ENCODE measurements around the gene MANF. TPM values are rescaled to one million over a fixed set of nuclear protein-coding genes. Genes with fewer than 3 reads are reported as not detected.
A peak's percentile ranks its signal among the peaks of the same experiment; 100 is the strongest.

Gene MANF
- total RNA-seq, 2 experiments from 2014 or later: 143 to 149 TPM

- POLR2A ChIA-PET: interaction anchor here (1.2 to 4.6 kb wide), 2 partner anchors 11 to 14 kb away, joined by 3 to 30 read pairs; partner anchors contain the start of gene MANF
- Mint-ChIP-seq H3K9me3 (no peaks in the 10 kb centered on the region), H3K4me1 (peaks cover 53% of the 10 kb centered on the region), H3K36me3 (ENCODE audit: low read depth) (peaks cover 61% of the 10 kb centered on the region), H3K4me3 (no peak overlapping the region), H3K27me3 (no peaks in the 10 kb centered on the region), H3K27ac (peak overlapping the region; percentile 61)
- CTCF ChIA-PET: no interaction called here
- no peak for DNase-seq
Measured at GRCh38 chr3:51395493-51396213, 10.6 kb downstream of the MANF start.

- Mint-ChIP-seq H3K4me3 (no peak overlapping the region), H3K27me3 (no peaks in the 10 kb centered on the region), H3K4me1 (peaks cover 50% of the 10 kb centered on the region), H3K27ac (peak overlapping the region; percentile 61), H3K36me3 (ENCODE audit: low read depth) (peaks cover 66% of the 10 kb centered on the region), H3K9me3 (no peaks in the 10 kb centered on the region)
- DNase-seq: no peak
- POLR2A ChIA-PET: interaction anchor here (1.2 to 4.6 kb wide), 3 partner anchors 11 to 14 kb away, joined by 3 to 30 read pairs (median 4); partner anchors contain the start of gene MANF
- CTCF ChIA-PET: no interaction called here
Measured at GRCh38 chr3:51396401-51396800, 11.3 kb downstream of the MANF start.

GRCh38 chr3:51397392-51397791, 12.3 kb downstream of the MANF start:
- Mint-ChIP-seq H3K36me3 (ENCODE audit: low read depth) (peaks cover 66% of the 10 kb centered on the region), H3K27me3 (no peaks in the 10 kb centered on the region), H3K9me3 (no peaks in the 10 kb centered on the region), H3K4me1 (peaks cover 45% of the 10 kb centered on the region), H3K4me3 (no peak overlapping the region), H3K27ac (peak overlapping the region; percentile 61)
- ChIA-PET CTCF (no interaction called here), POLR2A (interaction anchor here (2.0 kb wide), 1 partner anchor 12 kb away, joined by 4 read pairs; no protein-coding TSS in a partner anchor)
- DNase-seq: no peak

GRCh38 chr3:51398595-51399310, 13.7 kb downstream of the MANF start:
- ChIA-PET POLR2A (interaction anchor here (2.0 kb wide), 1 partner anchor 13 kb away, joined by 4 read pairs; no protein-coding TSS in a partner anchor), CTCF (interaction anchor here (0.5 kb wide), 1 partner anchor 9 kb away, joined by 3 read pairs; no protein-coding TSS in a partner anchor)
- Mint-ChIP-seq H3K9me3 (no peaks in the 10 kb centered on the region), H3K4me3 (no peak overlapping the region), H3K27me3 (no peaks in the 10 kb centered on the region), H3K27ac (no peak overlapping the region), H3K4me1 (peaks cover 33% of the 10 kb centered on the region), H3K36me3 (ENCODE audit: low read depth) (peaks cover 61% of the 10 kb centered on the region)
- no peak for DNase-seq

- H3K4me3 Mint-ChIP-seq: no peak overlapping the region
- ChIA-PET POLR2A (interaction anchor here (0.8 kb wide), 1 partner anchor 10 kb away, joined by 4 read pairs; no protein-coding TSS in a partner anchor), CTCF (interaction anchor here (1.5 kb wide), 1 partner anchor 35 kb away, joined by 4 read pairs; no protein-coding TSS in a partner anchor)
- no peak overlapping the region for H3K27ac Mint-ChIP-seq
- peaks cover 50% of the 10 kb centered on the region for H3K36me3 Mint-ChIP-seq (ENCODE audit: low read depth)
- peaks cover 22% of the 10 kb centered on the region for H3K4me1 Mint-ChIP-seq
- no peaks in the 10 kb centered on the region for H3K9me3 Mint-ChIP-seq
- DNase-seq: no peak
- H3K27me3 Mint-ChIP-seq: no peaks in the 10 kb centered on the region
Measured at GRCh38 chr3:51400166-51400565, 15.1 kb downstream of the MANF start.

GRCh38 chr3:51401735-51402134, 16.6 kb downstream of the MANF start:
- CTCF ChIA-PET: no interaction called here
- H3K27me3 Mint-ChIP-seq: no peaks in the 10 kb centered on the region
- no peak for DNase-seq
- H3K27ac Mint-ChIP-seq: no peak overlapping the region
- POLR2A ChIA-PET: interaction anchor here (1.3 kb wide), 1 partner anchor 269 kb away, joined by 3 read pairs; no protein-coding TSS in a partner anchor
- no peak overlapping the region for H3K4me3 Mint-ChIP-seq
- H3K4me1 Mint-ChIP-seq: peaks cover 10% of the 10 kb centered on the region
- H3K9me3 Mint-ChIP-seq: no peaks in the 10 kb centered on the region
- H3K36me3 Mint-ChIP-seq (ENCODE audit: low read depth): peaks cover 44% of the 10 kb centered on the region

GRCh38 chr3:51403675-51404074, 18.6 kb downstream of the MANF start:
- H3K9me3 Mint-ChIP-seq: no peaks in the 10 kb centered on the region
- ChIA-PET POLR2A (interaction anchor here (0.6 kb wide), 1 partner anchor 79 kb away, joined by 3 read pairs; no protein-coding TSS in a partner anchor), CTCF (interaction anchor here (1.2 kb wide), 1 partner anchor 14 kb away, joined by 3 read pairs; no protein-coding TSS in a partner anchor)
- H3K27ac Mint-ChIP-seq: peak overlapping the region; percentile 49
- peaks cover 8% of the 10 kb centered on the region for H3K4me1 Mint-ChIP-seq
- peaks cover 42% of the 10 kb centered on the region for H3K36me3 Mint-ChIP-seq (ENCODE audit: low read depth)
- no peak for DNase-seq
- no peaks in the 10 kb centered on the region for H3K27me3 Mint-ChIP-seq
- no peak overlapping the region for H3K4me3 Mint-ChIP-seq

GRCh38 chr3:51408021-51408420, 22.9 kb downstream of the MANF start:
- no peak for DNase-seq
- H3K4me3 Mint-ChIP-seq: no peak overlapping the region
- ChIA-PET CTCF (interaction anchor here (0.6 to 1.2 kb wide), 3 partner anchors 9 to 27 kb away, joined by 3 to 6 read pairs (median 3); no protein-coding TSS in a partner anchor), POLR2A (interaction anchor here (0.9 to 1.3 kb wide), 2 partner anchors 91 to 278 kb away, joined by 3 to 4 read pairs; no protein-coding TSS in a partner anchor)
- H3K4me1 Mint-ChIP-seq: peaks cover 6% of the 10 kb centered on the region
- no peaks in the 10 kb centered on the region for H3K27me3 Mint-ChIP-seq
- H3K27ac Mint-ChIP-seq: no peak overlapping the region
- peaks cover 47% of the 10 kb centered on the region for H3K36me3 Mint-ChIP-seq (ENCODE audit: low read depth)
- H3K9me3 Mint-ChIP-seq: no peaks in the 10 kb centered on the region

GRCh38 chr3:51408813-51409212, 23.7 kb downstream of the MANF start:
- POLR2A ChIA-PET: interaction anchor here (0.9 to 1.3 kb wide), 2 partner anchors 90 to 277 kb away, joined by 3 to 4 read pairs; no protein-coding TSS in a partner anchor
- Mint-ChIP-seq H3K27ac (no peak overlapping the region), H3K36me3 (ENCODE audit: low read depth) (peaks cover 48% of the 10 kb centered on the region)

GRCh38 chr3:51422211-51422610, 37.1 kb downstream of the MANF start:
- H3K4me1 Mint-ChIP-seq: peaks cover 6% of the 10 kb centered on the region
- H3K27ac Mint-ChIP-seq: peak overlapping the region; percentile 38
- ChIA-PET POLR2A (no interaction called here), CTCF (interaction anchor here (0.8 to 1.6 kb wide), 2 partner anchors 12 to 18 kb away, joined by 3 to 4 read pairs; no protein-coding TSS in a partner anchor)
- H3K9me3 Mint-ChIP-seq: no peaks in the 10 kb centered on the region
- no peaks in the 10 kb centered on the region for H3K27me3 Mint-ChIP-seq
- no peak overlapping the region for H3K4me3 Mint-ChIP-seq
- DNase-seq: no peak
- H3K36me3 Mint-ChIP-seq (ENCODE audit: low read depth): peaks cover 48% of the 10 kb centered on the region

More at GRCh38 chr3:51408813-51409212, 23.7 kb downstream of the MANF start:
- no peaks in the 10 kb centered on the region for H3K9me3 Mint-ChIP-seq
- no peaks in the 10 kb centered on the region for H3K27me3 Mint-ChIP-seq
- CTCF ChIA-PET: no interaction called here
- no peak for DNase-seq
- no peak overlapping the region for H3K4me3 Mint-ChIP-seq
- peaks cover 4% of the 10 kb centered on the region for H3K4me1 Mint-ChIP-seq

- no peak overlapping the region for H3K4me3 Mint-ChIP-seq
- ChIA-PET CTCF (interaction anchor here (1.2 kb wide), 1 partner anchor 38 kb away, joined by 3 read pairs; no protein-coding TSS in a partner anchor), POLR2A (interaction anchor here (1.1 kb wide), 1 partner anchor 72 kb away, joined by 3 read pairs; no protein-coding TSS in a partner anchor)
- H3K36me3 Mint-ChIP-seq (ENCODE audit: low read depth): peaks cover 37% of the 10 kb centered on the region
- peaks cover 6% of the 10 kb centered on the region for H3K4me1 Mint-ChIP-seq
- no peaks in the 10 kb centered on the region for H3K27me3 Mint-ChIP-seq
- no peak overlapping the region for H3K27ac Mint-ChIP-seq
- H3K9me3 Mint-ChIP-seq: no peaks in the 10 kb centered on the region
- no peak for DNase-seq
Measured at GRCh38 chr3:51426921-51427320, 41.8 kb downstream of the MANF start.

GRCh38 chr3:51429138-51429537, 44.0 kb downstream of the MANF start:
- H3K4me3 Mint-ChIP-seq: no peak overlapping the region
- H3K27ac Mint-ChIP-seq: no peak overlapping the region
- peaks cover 41% of the 10 kb centered on the region for H3K36me3 Mint-ChIP-seq (ENCODE audit: low read depth)
- POLR2A ChIA-PET: no interaction called here
- no peaks in the 10 kb centered on the region for H3K4me1 Mint-ChIP-seq
- H3K9me3 Mint-ChIP-seq: no peaks in the 10 kb centered on the region
- H3K27me3 Mint-ChIP-seq: no peaks in the 10 kb centered on the region
- DNase-seq: no peak
- CTCF ChIA-PET: interaction anchor here (1.6 to 1.9 kb wide), 2 partner anchors 12 to 14 kb away, joined by 3 to 5 read pairs; no protein-coding TSS in a partner anchor
